H9 (cell line): Measurements from ENCODE around the gene PITPNB. TPM values are rescaled to one million over a fixed set of nuclear protein-coding genes. Genes with fewer than 3 reads are reported as not detected.

Experiments used
- DNase-seq: peaks from one replicate; pipeline ENCODE4 v3.0.0-alpha.2; 2017
- H2AFZ ChIP-seq: one replicate; pipeline ENCODE4 v1.6.1; 2013; ENCODE audit warnings: mild to moderate bottlenecking, low read length, control low read depth, moderate library complexity
- H2AK5ac ChIP-seq: 2 replicates; pipeline ENCODE4 v1.6.1; 2013; ENCODE audit warnings: low read length, control low read depth, mixed read lengths; ENCODE audit not compliant: insufficient read length
- H2BK120ac ChIP-seq: one replicate; pipeline ENCODE4 v1.6.1; 2013; ENCODE audit warnings: low read depth, mild to moderate bottlenecking, low read length, control low read depth, inconsistent platforms; ENCODE audit not compliant: poor library complexity, severe bottlenecking
- H2BK12ac ChIP-seq: 2 replicates; pipeline ENCODE4 v1.6.1; 2013; ENCODE audit warnings: low read length, control low read depth, mixed read lengths, low read depth; ENCODE audit not compliant: insufficient read length
- H2BK15ac ChIP-seq: 2 replicates; pipeline ENCODE4 v1.6.1; 2013; ENCODE audit warnings: low read depth, low read length, control low read depth
- H2BK20ac ChIP-seq: one replicate; pipeline ENCODE4 v1.6.1; 2013; ENCODE audit warnings: low read depth, mild to moderate bottlenecking, low read length, control low read depth, inconsistent platforms; ENCODE audit not compliant: poor library complexity, severe bottlenecking
- H2BK5ac ChIP-seq: 2 replicates; pipeline ENCODE4 v1.6.1; 2013; ENCODE audit warnings: low read length, control low read depth, mixed read lengths; ENCODE audit not compliant: insufficient read length
- H3K14ac ChIP-seq: 2 replicates; pipeline ENCODE4 v1.6.1; 2013; ENCODE audit warnings: low read length, control low read depth; ENCODE audit not compliant: insufficient read depth
- H3K18ac ChIP-seq: 2 replicates; pipeline ENCODE4 v1.6.1; 2013; ENCODE audit warnings: low read depth, mild to moderate bottlenecking, mixed read lengths, low read length, control low read depth; ENCODE audit not compliant: insufficient read length
- H3K23ac ChIP-seq: 2 replicates; pipeline ENCODE4 v1.6.1; 2013; ENCODE audit warnings: low read length, control low read depth, mixed read lengths, low read depth; ENCODE audit not compliant: insufficient read length
- H3K23me2 ChIP-seq: 2 replicates; pipeline ENCODE4 v1.6.1; 2013; ENCODE audit warnings: low read depth, mild to moderate bottlenecking, mixed read lengths, low read length, control low read depth; ENCODE audit not compliant: insufficient read length, poor library complexity, severe bottlenecking
- H3K27ac ChIP-seq: 2 replicates; pipeline ENCODE4 v1.5.1; 2013; ENCODE audit warnings: low read length, control low read depth, mixed read lengths, low read depth; ENCODE audit not compliant: insufficient read length
- H3K27me3 ChIP-seq: 2 replicates; pipeline ENCODE4 v1.6.1; 2013; ENCODE audit warnings: low read length, control low read depth, inconsistent platforms; ENCODE audit not compliant: insufficient read depth
- H3K4ac ChIP-seq: 2 replicates; pipeline ENCODE4 v1.6.1; 2013; ENCODE audit warnings: low read depth, mild to moderate bottlenecking, control low read depth, inconsistent platforms, low read length, moderate library complexity
- H3K4me1 ChIP-seq: 2 replicates; pipeline ENCODE4 v1.6.1; 2013; ENCODE audit warnings: low read length, control low read depth, inconsistent platforms; ENCODE audit not compliant: insufficient read depth
- H3K4me2 ChIP-seq: 2 replicates; pipeline ENCODE4 v1.6.1; 2013; ENCODE audit warnings: low read length, control low read depth, mixed read lengths; ENCODE audit not compliant: insufficient read length, insufficient read depth
- H3K56ac ChIP-seq: 2 replicates; pipeline ENCODE4 v1.6.1; 2013; ENCODE audit warnings: low read depth, mild to moderate bottlenecking, mixed read lengths, low read length, control low read depth; ENCODE audit not compliant: insufficient read length
- H3K79me1 ChIP-seq: 2 replicates; pipeline ENCODE4 v1.6.1; 2013; ENCODE audit warnings: low read depth, mild to moderate bottlenecking, moderate library complexity, low read length, control low read depth, inconsistent platforms; ENCODE audit not compliant: insufficient read depth, poor library complexity, severe bottlenecking
- H3K79me2 ChIP-seq: 2 replicates; pipeline ENCODE4 v1.6.1; 2013; ENCODE audit warnings: low read length, control low read depth, inconsistent platforms; ENCODE audit not compliant: insufficient read depth
- H3K9ac ChIP-seq: 2 replicates; pipeline ENCODE4 v1.6.1; 2013; ENCODE audit warnings: low read length, control low read depth, mixed read lengths; ENCODE audit not compliant: insufficient read length; ENCODE audit errors: extremely low read depth
- H3K9me3 ChIP-seq: one replicate; pipeline ENCODE4 v1.6.1; 2013; ENCODE audit warnings: low read depth, low read length, inconsistent platforms; ENCODE audit not compliant: control insufficient read depth
- H3T11ph ChIP-seq: one replicate; pipeline ENCODE4 v1.6.1; 2013; ENCODE audit warnings: mild to moderate bottlenecking, low read length, control low read depth, inconsistent platforms
- H4K20me1 ChIP-seq: one replicate; pipeline ENCODE4 v1.6.1; 2013; ENCODE audit not compliant: control insufficient read depth, insufficient read length, insufficient read depth
- H4K5ac ChIP-seq: 2 replicates; pipeline ENCODE4 v1.6.1; 2013; ENCODE audit warnings: low read depth, mild to moderate bottlenecking, mixed read lengths, low read length, control low read depth; ENCODE audit not compliant: insufficient read length
- H4K8ac ChIP-seq: replicated peaks from 2 replicates; pipeline ENCODE4 v1.6.1; 2013; ENCODE audit warnings: low read length, control low read depth, mixed read lengths, low read depth; ENCODE audit not compliant: insufficient read length
- H4K91ac ChIP-seq: 2 replicates; pipeline ENCODE4 v1.6.1; 2013; ENCODE audit warnings: low read depth, mild to moderate bottlenecking, moderate library complexity, mixed read lengths, low read length, control low read depth; ENCODE audit not compliant: insufficient read length
- H3K27ac Mint-ChIP-seq, 3 experiments: 2 replicates in 2 of 3; 3 replicates in 1 of 3; pipeline ENCODE4 v1.8.0; 2020 to 2021; ENCODE audit warnings: mixed read lengths in 3 of 3, mild to moderate bottlenecking in 1 of 3, moderate library complexity in 1 of 3
- H3K27me3 Mint-ChIP-seq: 2 replicates; pipeline ENCODE4 v1.8.0; 2021; ENCODE audit warnings: low read depth, mild to moderate bottlenecking, moderate library complexity, mixed read lengths
- H3K36me3 Mint-ChIP-seq, 3 experiments: 2 replicates in 2 of 3; 3 replicates in 1 of 3; pipeline ENCODE4 v1.8.0; 2020 to 2021; ENCODE audit warnings: low read depth in 3 of 3, mixed read lengths in 3 of 3; ENCODE audit not compliant: insufficient read depth in 1 of 3
- H3K4me1 Mint-ChIP-seq, 2 experiments: 2 replicates each; pipeline ENCODE4 v1.8.0; 2020; ENCODE audit warnings: mixed read lengths in 2 of 2
- H3K4me3 Mint-ChIP-seq, 2 experiments: 2 replicates in 1 of 2; 3 replicates in 1 of 2; pipeline ENCODE4 v1.8.0; 2020 to 2021; ENCODE audit warnings: mild to moderate bottlenecking in 2 of 2, mixed read lengths in 2 of 2, moderate library complexity in 1 of 2
- H3K9me3 Mint-ChIP-seq, 2 experiments: 2 replicates in 1 of 2; 3 replicates in 1 of 2; pipeline ENCODE4 v1.8.0; 2020; ENCODE audit warnings: mild to moderate bottlenecking in 2 of 2, mixed read lengths in 2 of 2, moderate library complexity in 1 of 2
- WGBS: extraction: QIAGEN DNeasy Blood & Tissue Kit; methylation state at CpG from one replicate; pipeline ENCODE4 v1.1.7; 2013; ENCODE audit warnings: missing lambda C conversion rate, low lambda C conversion rate, mixed read lengths; ENCODE audit not compliant: insufficient read length; ENCODE audit errors: extremely low coverage; 5-methylcytosine and 5-hydroxymethylcytosine counted together
- total RNA-seq: library from RNA; stranded (reverse); gene quantifications from 2 replicates; pipeline ENCODE4 v1.2.1, GENCODE V29; 2021
- TF ChIP-seq, protein P1 (sequence below): fragments of 200-600 bp; sonication (generic); conservative IDR thresholded peaks from 3 replicates; pipeline ENCODE4 v1.8.0; 2021; ENCODE audit warnings: antibody characterized with exemption, mild to moderate bottlenecking

Gene PITPNB
- total RNA-seq, 1 experiment from 2014 or later: 106 TPM

DNA sequence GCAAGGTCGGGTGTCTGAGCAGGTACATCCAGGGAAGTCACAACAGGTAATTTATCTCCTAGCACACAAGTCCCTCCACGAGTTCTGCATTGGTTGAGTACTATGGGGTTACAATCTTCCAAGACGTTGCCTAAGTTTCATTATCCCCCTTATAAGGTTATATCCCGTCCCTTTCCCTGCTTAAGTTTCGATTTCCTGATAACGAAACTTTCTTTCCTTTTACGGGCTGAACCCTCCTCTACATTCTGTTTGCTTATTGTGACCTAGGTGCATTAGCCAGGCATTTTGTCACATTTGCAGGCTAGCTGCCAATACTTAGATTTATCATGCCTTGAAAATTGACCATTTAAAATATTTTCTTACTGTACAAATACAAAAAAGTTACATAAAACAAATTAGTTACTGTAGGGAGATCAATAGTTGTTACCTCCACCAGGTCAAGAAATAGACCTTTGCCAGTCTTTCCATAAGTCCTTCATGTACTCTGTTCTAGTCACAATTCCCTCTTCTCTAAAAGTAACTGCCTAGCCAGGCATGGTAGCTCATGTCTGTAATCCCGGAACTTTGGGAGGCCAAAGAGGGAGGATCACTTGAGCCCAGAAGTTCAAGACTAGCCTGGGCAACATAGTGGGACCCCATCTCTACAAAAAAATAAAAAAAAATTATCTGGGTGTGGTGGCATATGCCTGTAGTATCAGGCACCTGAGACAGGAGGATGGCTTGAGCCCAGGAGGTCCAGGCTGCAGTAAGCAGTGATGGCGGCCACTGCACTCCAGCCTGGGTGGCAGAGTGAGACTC, 14.3 kb upstream of the PITPNB start:
- no peak overlapping the region for H2AFZ ChIP-seq
- no peaks in the 10 kb centered on the region for H4K20me1 ChIP-seq
- H3K79me1 ChIP-seq: no peaks in the 10 kb centered on the region
- H3K56ac ChIP-seq: no peak overlapping the region
- no peaks in the 10 kb centered on the region; the same call in 1 of the 2 replicates for H3K79me2 ChIP-seq
- Mint-ChIP-seq H3K27ac (no peak overlapping the region), H3K36me3 (peaks cover 2 to 14% (median 7%) of the 10 kb centered on the region in 3 experiments; a peak in 5 of 7 replicates), H3K9me3 (no peaks in the 10 kb centered on the region), H3K4me1 (peaks cover 20 to 23% of the 10 kb centered on the region in 2 experiments), H3K4me3 (no peak overlapping the region), H3K27me3 (no peaks in the 10 kb centered on the region)
- no peak overlapping the region for H4K91ac ChIP-seq
- H3K23me2 ChIP-seq: no peaks in the 10 kb centered on the region
- no peak overlapping the region for H3K14ac ChIP-seq
- H2BK20ac ChIP-seq: no peak overlapping the region
- no peaks in the 10 kb centered on the region for H3K9me3 ChIP-seq
- H2BK15ac ChIP-seq: no peak overlapping the region
- no peak overlapping the region for H3K4ac ChIP-seq
- no peak for DNase-seq
- no peak overlapping the region for H4K8ac ChIP-seq
- H2BK5ac ChIP-seq: no peak overlapping the region
- no peak overlapping the region for H2AK5ac ChIP-seq
- no CpG with 5 or more reads among the region's 9 CpGs for WGBS
- no peak overlapping the region for H3K9ac ChIP-seq
- no peak overlapping the region for H2BK120ac ChIP-seq
- H3K4me2 ChIP-seq: no peak overlapping the region
- no peaks in the 10 kb centered on the region for H3K27me3 ChIP-seq
- H2BK12ac ChIP-seq: no peak overlapping the region
- H4K5ac ChIP-seq: no peak overlapping the region
- H3K23ac ChIP-seq: no peak overlapping the region
- no peaks in the 10 kb centered on the region; the same call in 1 of the 2 replicates for H3K4me1 ChIP-seq
- H3K18ac ChIP-seq: no peak overlapping the region
- no peak overlapping the region for H3T11ph ChIP-seq
- TF ChIP-seq, protein P1, sequence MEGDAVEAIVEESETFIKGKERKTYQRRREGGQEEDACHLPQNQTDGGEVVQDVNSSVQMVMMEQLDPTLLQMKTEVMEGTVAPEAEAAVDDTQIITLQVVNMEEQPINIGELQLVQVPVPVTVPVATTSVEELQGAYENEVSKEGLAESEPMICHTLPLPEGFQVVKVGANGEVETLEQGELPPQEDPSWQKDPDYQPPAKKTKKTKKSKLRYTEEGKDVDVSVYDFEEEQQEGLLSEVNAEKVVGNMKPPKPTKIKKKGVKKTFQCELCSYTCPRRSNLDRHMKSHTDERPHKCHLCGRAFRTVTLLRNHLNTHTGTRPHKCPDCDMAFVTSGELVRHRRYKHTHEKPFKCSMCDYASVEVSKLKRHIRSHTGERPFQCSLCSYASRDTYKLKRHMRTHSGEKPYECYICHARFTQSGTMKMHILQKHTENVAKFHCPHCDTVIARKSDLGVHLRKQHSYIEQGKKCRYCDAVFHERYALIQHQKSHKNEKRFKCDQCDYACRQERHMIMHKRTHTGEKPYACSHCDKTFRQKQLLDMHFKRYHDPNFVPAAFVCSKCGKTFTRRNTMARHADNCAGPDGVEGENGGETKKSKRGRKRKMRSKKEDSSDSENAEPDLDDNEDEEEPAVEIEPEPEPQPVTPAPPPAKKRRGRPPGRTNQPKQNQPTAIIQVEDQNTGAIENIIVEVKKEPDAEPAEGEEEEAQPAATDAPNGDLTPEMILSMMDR: no peak
- no peak overlapping the region for H3K27ac ChIP-seq
